Stimulated activated CD4-positive, alpha-beta T cell treated with anti-CD3 and anti-CD28 coated beads, Interleukin-15, amount 100 ng/mL, for 24 hours (primary cell): ENCODE data around the gene CHKB.

Source experiments
- DNase-seq: peaks from one replicate; pipeline ENCODE4 v3.0.0-alpha.2; 2020

The CHKB gene

GRCh38 chr22:50571264-50572175 lies 11.1 kb downstream of the CHKB start:
- DNase-seq: no peak

DNA sequence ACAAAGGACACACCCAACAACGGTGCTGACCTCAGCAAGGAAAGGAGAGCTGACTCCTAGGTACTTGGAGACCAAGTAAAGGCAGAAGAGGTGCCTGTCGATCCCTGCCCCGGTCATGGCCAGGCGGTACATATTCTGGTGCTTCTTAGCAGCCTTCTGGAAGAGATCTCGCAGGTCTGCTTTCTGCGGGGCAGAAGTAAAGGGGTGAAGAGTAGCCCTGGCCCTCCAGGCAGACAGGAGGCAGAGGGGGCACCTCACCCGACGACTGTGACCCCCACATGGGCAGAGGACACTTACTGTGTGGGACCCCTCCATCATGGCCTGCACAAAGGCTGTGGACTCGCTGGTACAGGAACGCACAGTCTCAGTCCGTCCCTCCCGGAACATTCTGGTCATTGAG lies 11.8 kb downstream of the CHKB start:
- no peak for DNase-seq

GRCh38 chr22:50569896-50570535 lies 12.6 kb downstream of the CHKB start:
- no peak for DNase-seq

DNA sequence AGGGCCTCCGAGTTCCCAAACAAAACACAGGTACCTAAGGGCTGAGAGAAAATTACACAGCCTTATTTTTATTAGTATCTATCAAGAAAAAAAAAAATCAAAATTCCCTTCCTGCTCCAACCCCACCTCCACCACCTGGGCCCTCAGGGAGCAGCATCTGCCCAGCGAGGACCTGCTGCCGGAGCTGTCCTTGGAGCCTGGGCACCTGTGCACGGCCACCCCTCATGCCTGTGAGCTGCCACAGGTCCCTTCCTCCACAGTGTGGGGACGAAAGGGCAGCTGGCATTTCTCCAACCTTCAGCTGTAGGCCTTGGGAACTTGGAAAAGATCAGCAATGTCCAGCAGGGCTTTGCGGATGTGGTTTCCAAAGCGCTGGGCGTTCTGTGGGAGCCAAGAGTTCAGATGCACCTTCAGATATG lies 13.6 kb downstream of the CHKB start:
- no peak for DNase-seq

GRCh38 chr22:50568626-50569025 lies 14.0 kb downstream of the CHKB start:
- no peak for DNase-seq

DNA sequence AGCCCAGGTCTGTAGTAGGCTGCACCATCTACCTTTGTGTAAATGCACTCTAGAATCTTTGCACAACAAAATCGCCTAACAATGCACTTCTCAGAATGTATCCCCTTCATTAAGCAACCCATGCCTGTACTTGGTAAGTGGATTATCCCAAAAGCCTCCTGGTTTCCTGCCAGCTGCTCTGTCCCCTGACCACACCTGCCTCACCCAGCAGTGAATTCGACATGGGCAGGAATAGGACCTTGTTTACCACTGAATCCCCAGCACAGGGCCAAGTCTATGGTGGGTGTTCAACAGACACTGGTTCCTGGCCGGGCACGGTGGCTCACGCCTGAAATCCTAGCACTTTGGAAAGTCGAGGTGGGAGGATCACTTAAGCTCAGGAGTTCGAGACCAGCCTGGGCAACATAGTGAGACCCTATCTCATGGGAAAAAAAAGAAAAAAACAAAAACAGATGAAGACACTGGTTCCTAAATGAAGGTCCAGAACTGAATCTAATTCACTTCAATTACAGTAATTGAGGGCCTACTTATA lies 14.9 kb downstream of the CHKB start:
- DNase-seq: no peak

DNA sequence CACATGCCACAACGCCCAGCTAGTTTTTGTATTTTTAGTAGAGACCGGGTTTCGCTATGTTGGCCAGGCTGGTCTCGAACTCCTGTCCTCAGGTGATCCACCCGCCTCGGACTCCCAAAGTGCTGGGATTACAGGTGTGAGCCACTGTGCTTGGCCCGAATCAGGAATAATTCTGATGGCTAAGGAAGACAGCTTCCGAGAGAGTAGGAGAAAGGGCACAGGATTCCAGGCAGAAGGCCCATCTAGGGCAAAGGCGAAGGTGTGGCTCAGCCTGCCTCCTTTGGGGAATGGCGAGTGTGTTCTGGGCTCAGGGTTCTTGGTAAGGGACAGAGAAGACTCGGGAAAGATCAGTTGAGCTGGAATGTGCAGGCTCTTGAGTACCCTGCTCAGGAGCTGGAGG lies 18.4 kb downstream of the CHKB start:
- DNase-seq: no peak

DNA sequence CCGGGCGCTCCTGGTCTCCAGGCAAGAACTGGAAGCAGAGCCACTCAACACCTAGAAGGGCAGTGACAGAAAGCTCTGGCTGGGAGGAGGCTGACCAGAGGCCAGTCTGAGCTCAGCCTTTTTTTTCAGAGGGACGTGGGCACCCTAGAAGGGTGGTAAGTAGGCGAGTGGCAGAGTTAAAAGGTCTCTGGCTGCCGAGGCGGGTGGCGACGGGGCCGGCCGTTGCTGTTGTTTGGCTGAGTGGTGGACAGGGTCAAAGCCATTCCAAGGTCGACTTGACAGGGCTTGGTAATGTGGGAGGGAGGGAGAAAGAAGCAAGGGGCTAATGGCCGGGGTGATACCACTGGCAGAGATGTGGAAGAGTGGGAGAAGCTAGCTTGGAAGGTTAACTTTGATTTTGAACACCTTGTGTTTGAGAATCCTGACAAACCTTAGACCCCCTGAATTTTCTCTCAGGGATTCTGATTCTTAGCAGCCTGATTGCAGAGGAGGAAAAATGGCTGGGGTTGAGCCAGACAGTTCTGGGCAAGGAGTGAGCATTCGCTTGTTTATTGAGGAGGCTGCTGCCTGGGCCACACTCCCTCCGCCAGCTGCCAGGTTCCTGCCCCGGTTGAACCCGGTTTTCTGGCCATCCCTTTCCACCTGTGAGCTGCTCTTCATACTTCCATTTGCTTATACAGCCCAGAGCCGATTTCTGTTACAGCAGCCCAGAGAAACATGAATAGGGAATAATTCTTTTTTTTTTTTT lies 19.1 kb downstream of the CHKB start:
- DNase-seq: no peak

DNA sequence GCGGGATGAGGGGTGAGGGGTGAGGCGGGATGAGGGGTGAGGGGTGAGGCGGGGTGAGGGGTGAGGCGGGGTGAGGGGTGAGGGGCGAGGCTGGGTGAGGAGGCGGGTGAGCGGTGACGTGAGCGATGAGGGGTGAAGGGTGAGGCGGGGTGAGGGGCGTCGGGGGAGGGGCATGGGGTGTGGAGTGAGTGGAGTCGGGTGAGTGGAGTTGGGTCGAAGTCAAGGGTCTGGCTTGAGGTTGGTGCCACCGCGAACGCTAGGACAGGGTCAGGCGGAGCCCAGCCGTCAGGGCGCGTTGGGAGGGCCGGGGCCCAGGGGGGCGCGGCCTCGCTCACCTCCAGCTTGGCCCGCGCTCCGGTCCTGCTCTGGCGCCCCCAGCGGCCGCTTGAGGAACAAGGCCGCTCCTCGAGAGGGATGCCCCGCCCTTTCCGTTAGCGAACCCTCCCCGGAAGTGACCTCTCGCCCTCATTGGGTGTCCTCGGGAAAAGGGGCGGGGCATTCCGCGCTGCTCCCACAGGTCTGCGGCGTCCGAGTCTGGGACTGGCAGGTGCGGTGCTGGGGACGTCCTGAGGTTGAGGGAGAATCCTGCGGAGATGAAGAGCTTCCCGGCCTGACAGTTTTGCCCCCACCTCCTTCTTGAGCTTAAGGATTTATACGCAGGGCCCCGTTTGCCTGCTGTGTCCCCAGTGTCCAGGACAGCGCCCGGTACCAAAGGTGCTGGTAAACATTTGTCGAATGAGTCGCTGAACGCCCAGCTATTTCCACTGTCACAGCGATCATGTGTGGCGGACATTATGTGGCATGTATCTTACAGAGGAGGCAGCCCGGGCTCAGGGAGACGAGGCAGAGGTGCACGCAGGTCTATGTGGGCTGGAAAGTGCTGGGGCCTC lies 19.9 kb downstream of the CHKB start, which contains the start of gene SYCE3:
Gene SYCE3, minus strand, starts transcription at position 397 of the 890 bp plus-strand sequence. CDS start 6,514 bp downstream, outside the sequence.
- peak; percentile 99 for DNase-seq

GRCh38 chr22:50561401-50562358 lies 21.0 kb downstream of the CHKB start:
- DNase-seq: no peak

DNA sequence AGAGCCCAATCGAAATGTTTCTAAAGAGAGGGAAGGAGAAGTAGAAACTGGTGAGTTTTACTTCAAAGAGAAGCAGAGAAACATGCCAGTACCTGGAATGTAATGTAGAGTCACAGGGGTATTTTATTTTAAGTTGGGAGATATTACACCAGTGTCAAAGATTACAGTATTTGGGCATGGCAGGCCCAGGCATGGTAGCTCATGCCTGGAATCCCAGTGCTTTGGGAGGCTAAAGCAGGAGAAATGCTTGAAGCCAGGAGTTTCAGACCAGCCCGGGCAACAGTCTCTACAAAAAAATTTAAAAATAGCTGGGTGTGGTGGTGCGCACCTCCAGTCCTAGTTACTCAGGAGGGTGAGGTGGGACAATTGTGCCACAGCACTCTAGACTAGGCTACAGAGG lies 22.6 kb downstream of the CHKB start:
- DNase-seq: no peak

- DNase-seq: no peak
Measured at GRCh38 chr22:50556703-50557102, 25.9 kb downstream of the CHKB start.

DNA sequence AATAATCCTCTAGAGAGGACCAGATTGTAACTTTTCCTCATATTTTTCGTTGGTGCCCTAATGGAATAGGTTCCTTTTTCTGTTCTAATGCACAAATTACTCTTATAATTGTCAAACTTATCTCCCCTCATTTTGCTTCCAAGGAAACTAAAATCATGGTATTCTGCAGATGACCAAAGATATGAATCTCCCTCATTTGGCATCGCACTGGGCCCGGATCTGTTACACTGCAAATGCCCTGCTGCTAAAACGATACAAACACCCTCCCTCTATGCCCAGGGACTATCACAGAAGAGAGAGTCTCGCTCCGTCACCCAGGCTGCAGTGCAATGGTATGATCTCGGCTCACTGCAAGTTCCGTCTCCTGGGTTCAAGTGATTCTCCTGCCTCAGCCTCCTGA lies 29.3 kb downstream of the CHKB start:
- no peak for DNase-seq

DNA sequence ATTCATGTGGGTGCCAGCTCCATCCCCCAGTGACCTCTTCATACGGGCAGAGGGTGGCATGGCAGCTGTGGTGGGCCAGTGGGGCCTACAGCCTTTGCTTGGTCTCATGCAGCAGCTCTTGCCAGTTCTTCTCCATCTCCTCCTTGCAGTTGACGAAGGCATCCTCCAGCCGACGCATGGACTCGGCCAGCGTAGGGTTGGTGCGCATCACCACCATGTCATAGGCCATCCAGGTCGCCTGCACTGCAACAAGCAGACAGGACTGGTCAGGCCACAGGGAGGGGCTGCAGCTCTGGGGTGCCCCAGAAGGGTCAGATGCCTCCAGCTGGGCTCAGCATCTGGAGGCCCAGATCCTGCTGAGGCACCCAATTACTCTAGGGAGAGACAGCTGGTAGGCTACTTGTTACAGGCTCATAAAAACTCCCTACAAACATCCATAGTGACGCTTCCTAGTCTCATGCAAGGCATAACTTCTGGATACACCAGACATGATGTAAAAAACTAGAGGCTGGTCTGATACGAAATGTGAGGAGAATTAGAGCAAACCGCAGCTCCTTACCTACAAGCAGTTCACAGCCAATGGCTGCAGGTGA lies 31.4 kb downstream of the CHKB start:
- no peak for DNase-seq

GRCh38 chr22:50550395-50550794 lies 32.3 kb downstream of the CHKB start:
- no peak for DNase-seq

DNA sequence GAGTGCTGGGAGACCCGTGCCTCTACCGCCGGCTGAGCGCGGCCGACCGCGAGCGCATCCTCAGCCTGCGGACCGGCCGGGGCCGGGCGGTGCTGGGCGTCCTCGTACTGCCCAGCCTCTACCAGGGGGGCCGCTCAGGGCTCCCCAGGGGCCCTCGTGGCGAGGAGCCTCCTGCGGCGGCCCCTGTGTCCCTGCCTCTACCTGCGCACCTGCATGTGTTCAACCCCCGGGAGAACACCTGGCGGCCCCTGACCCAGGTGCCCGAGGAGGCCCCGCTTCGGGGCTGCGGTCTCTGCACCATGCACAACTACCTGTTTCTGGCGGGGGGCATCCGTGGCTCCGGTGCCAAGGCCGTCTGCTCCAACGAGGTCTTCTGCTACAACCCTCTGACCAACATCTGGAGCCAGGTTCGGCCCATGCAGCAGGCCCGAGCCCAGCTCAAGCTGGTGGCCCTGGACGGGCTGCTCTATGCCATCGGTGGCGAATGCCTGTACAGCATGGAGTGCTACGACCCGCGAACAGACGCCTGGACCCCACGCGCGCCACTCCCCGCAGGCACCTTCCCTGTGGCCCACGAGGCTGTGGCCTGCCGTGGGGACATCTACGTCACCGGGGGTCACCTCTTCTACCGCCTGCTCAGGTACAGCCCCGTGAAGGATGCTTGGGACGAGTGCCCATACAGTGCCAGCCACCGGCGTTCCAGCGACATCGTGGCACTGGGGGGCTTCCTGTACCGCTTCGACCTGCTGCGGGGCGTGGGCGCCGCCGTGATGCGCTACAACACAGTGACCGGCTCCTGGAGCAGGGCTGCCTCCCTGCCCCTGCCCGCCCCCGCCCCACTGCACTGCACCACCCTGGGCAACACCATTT lies 33.5 kb downstream of the CHKB start:
- DNase-seq: no peak

- DNase-seq: peak; percentile 71
Measured at GRCh38 chr22:50548040-50548920, 34.4 kb downstream of the CHKB start.

DNA sequence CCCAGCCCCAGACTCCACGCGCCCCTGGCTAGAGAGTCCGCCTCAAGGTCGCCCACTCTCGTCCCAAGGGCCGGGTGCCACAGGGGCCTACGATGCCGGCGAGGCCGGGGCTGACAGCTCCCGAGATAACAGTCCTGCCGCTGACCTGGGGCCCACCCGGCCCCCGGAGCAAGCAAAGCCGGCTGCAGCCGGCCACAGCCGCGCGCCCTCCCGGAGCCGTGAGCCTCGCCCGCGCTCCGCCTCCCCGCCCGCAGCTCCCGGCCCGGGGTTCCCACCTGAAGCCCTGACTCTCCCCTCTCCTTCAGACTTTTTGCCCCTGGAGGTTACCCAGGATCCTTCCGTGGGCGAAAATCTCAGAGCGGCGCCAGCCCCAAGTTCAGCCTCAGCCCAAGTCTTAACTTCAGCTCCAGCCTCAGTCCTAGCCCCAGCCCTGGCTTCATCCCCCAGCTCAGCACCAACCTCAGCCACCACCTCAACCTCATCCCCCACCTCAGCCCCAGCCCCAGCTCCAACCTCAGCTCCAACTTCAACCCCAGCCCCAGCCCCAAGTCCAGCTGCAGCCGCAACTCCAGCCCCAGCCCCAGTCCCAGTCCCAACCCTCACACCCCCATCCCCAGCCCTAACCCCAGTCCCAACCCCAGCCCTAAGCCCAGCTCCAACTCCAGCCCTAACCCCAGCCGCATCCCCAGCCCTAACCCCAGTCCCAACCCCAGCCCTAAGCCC lies 35.2 kb downstream of the CHKB start:
- no peak for DNase-seq
